Measurements from ENCODE around the gene ZBTB33. TPM values are rescaled to one million over a fixed set of nuclear protein-coding genes. Genes with fewer than 3 reads are reported as not detected.
A peak's percentile ranks its signal among the peaks of the same experiment; 100 is the strongest.

ZBTB33 gene
- total RNA-seq, 3 donors from 2014 or later, result 12.6 to 49.8 (median 18.4) TPM

GRCh38 chrX:120269373-120270035 lies 18.9 kb downstream of the ZBTB33 start:
- Histone ChIP-seq H3K4me3 (no peak overlapping the region), H3K27ac (peak overlapping the region; percentile 66 to 74), H3K9me3 (no peaks in the 10 kb centered on the region), H3K4me1 (no peaks in the 10 kb centered on the region), H3K36me3 (no peaks in the 10 kb centered on the region), H3K27me3 (peaks cover 0 to 2% of the 10 kb centered on the region in 2 donors)
- intact Hi-C loops (cut with DNase I; ENCODE audit: low total_unique reads), result no loop called here
- peak in 1 of 2 donors; percentile 42 for DNase-seq (ENCODE audit: low spot score in 2 of 2)
- TF ChIP-seq CTCF (IDR thresholded peaks at IDR 0.05) (no peak), POLR2AphosphoS5 (IDR thresholded peaks at IDR 0.05) (peak in 1 of 3 donors; percentile 15)

- intact Hi-C loops (cut with DNase I; ENCODE audit: low total_unique reads), result no loop called here
- Histone ChIP-seq H3K9me3 (no peaks in the 10 kb centered on the region), H3K27me3 (peaks cover 0 to under 1% of the 10 kb centered on the region in 2 donors), H3K27ac (peak overlapping the region; percentile 66 to 74), H3K4me1 (no peaks in the 10 kb centered on the region), H3K4me3 (no peak overlapping the region), H3K36me3 (no peaks in the 10 kb centered on the region)
- TF ChIP-seq POLR2AphosphoS5 (IDR thresholded peaks at IDR 0.05) (no peak), CTCF (IDR thresholded peaks at IDR 0.05) (no peak)
- DNase-seq (ENCODE audit: low spot score in 2 of 2), result no peak
Observed at GRCh38 chrX:120270567-120270966, 20.0 kb downstream of the ZBTB33 start.

- no peak for TF ChIP-seq CTCF (IDR thresholded peaks at IDR 0.05)
- H3K27ac ChIP-seq, result peak overlapping the region; percentile 21 to 74
- no peaks in the 10 kb centered on the region for H3K9me3 ChIP-seq
- H3K36me3 ChIP-seq, result no peaks in the 10 kb centered on the region
- H3K4me3 ChIP-seq, result no peak overlapping the region
- no peak for DNase-seq (ENCODE audit: low spot score in 2 of 2)
- intact Hi-C loops (cut with DNase I; ENCODE audit: low total_unique reads), result no loop called here
- no peaks in the 10 kb centered on the region for H3K27me3 ChIP-seq
- no peaks in the 10 kb centered on the region for H3K4me1 ChIP-seq
Observed at GRCh38 chrX:120271218-120271617, 20.6 kb downstream of the ZBTB33 start.

- Histone ChIP-seq H3K36me3 (no peaks in the 10 kb centered on the region), H3K27me3 (no peaks in the 10 kb centered on the region), H3K9me3 (no peaks in the 10 kb centered on the region), H3K4me3 (no peak overlapping the region), H3K4me1 (no peaks in the 10 kb centered on the region), H3K27ac (no peak overlapping the region)
- intact Hi-C loops (cut with DNase I; ENCODE audit: low total_unique reads), result no loop called here
- DNase-seq (ENCODE audit: low spot score in 2 of 2), result no peak
- no peak for TF ChIP-seq POLR2A (IDR thresholded peaks at IDR 0.05)
- TF ChIP-seq CTCF (IDR thresholded peaks at IDR 0.05), result no peak
- no peak for TF ChIP-seq POLR2AphosphoS5 (IDR thresholded peaks at IDR 0.05)
Observed at GRCh38 chrX:120274145-120274544, 23.5 kb downstream of the ZBTB33 start.

- Histone ChIP-seq H3K4me1 (no peaks in the 10 kb centered on the region), H3K9me3 (no peaks in the 10 kb centered on the region), H3K36me3 (no peaks in the 10 kb centered on the region), H3K27ac (peak overlapping the region; percentile 17 to 49), H3K4me3 (no peak overlapping the region), H3K27me3 (no peaks in the 10 kb centered on the region)
- intact Hi-C loops (cut with DNase I; ENCODE audit: low total_unique reads), result no loop called here
- DNase-seq (ENCODE audit: low spot score in 2 of 2), result no peak
- no peak for TF ChIP-seq POLR2AphosphoS5 (IDR thresholded peaks at IDR 0.05)
- no peak for TF ChIP-seq POLR2A (IDR thresholded peaks at IDR 0.05)
- no peak for TF ChIP-seq CTCF (IDR thresholded peaks at IDR 0.05)
Observed at GRCh38 chrX:120274958-120275357, 24.3 kb downstream of the ZBTB33 start.
